Measurements from ENCODE around the gene TLR2. TPM values are rescaled to one million over a fixed set of nuclear protein-coding genes. Genes with fewer than 3 reads are reported as not detected.

TLR2 gene
- total and polyA plus RNA-seq, 2 of the 4 experiments (the other 2 are of a cell fraction), result under 0.01 to 0.03 TPM

DNA sequence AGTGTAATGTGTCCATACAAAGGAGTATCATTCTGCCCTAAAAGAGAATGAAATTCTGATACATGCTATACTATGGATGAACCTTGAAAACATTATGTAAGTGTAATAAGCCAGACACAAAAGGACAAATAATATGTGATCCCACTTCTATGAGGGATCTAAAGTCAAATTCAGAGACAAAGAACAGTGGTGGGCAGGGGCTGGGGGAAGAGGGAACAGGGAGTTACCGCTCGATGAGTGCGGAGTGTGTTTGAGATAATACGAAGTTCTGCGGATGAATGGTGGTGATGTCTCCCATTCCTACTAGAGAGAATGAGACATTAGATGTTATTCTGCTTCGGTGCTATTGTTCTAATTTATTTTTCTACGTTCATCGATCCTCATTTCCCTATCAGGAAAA lies 46.1 kb upstream of the TLR2 start:
- H3K79me1 ChIP-seq (ENCODE audit: low read depth in 1 of 2, low read length in 2 of 2), result no peaks in the 10 kb centered on the region

More for the DNA sequence above, 46.1 kb upstream of the TLR2 start:
- Histone ChIP-seq H2BK5ac (ENCODE audit: low read depth, low read length, poor library complexity, severe bottlenecking) (no peak overlapping the region), H3K27ac (ENCODE audit: insufficient read depth, low read length) (no peak overlapping the region), H3K9me1 (ENCODE audit: insufficient read depth, low read length) (no peaks in the 10 kb centered on the region), H2AK9ac (replicated peaks; ENCODE audit: low read depth, low read length, poor library complexity) (no peak overlapping the region), H4K5ac (ENCODE audit: low read depth, low read length) (no peak overlapping the region), H3K27me3 (ENCODE audit: control insufficient read depth, insufficient read depth, low read length) (no peaks in the 10 kb centered on the region), H3K18ac (ENCODE audit: low read depth, low read length) (no peak overlapping the region), H2AK5ac (ENCODE audit: low read depth, low read length) (no peak overlapping the region), H4K8ac (ENCODE audit: low read depth in 2 of 2, low read length in 2 of 2) (no peak overlapping the region), H3K4me1 (ENCODE audit: control insufficient read depth, insufficient read depth, low read length) (no peaks in the 10 kb centered on the region), H3K36me3 (ENCODE audit: control insufficient read depth, insufficient read depth, low read length) (peaks cover 12% of the 10 kb centered on the region), H3K14ac (replicated peaks; ENCODE audit: low read depth, low read length) (no peak overlapping the region), H2BK15ac (ENCODE audit: low read depth, low read length) (no peak overlapping the region), H3K23ac (ENCODE audit: low read depth, low read length) (no peak overlapping the region), H3K4me3 (ENCODE audit: insufficient read depth, low read depth, low read length) (no peak overlapping the region), H2BK20ac (ENCODE audit: low read depth, low read length) (no peak overlapping the region), H2BK120ac (ENCODE audit: low read depth, low read length) (no peak overlapping the region), H4K91ac (ENCODE audit: insufficient read depth, low read depth, low read length) (no peak overlapping the region), H3K4me2 (ENCODE audit: low read depth, low read length) (no peak overlapping the region), H2AFZ (replicated peaks; ENCODE audit: low read length, poor library complexity) (no peak overlapping the region), H3K9ac (ENCODE audit: low read depth, low read length) (no peak overlapping the region), H3K56ac (ENCODE audit: extremely low read depth, insufficient read depth, low read length) (no peak overlapping the region), H4K20me1 (ENCODE audit: insufficient read depth, low read length) (no peaks in the 10 kb centered on the region), H3K4ac (ENCODE audit: low read depth, low read length) (no peak overlapping the region), H3K9me3 (ENCODE audit: control insufficient read depth, insufficient read depth, low read length) (no peaks in the 10 kb centered on the region)
- in situ Hi-C loops (cut with MboI; ENCODE audit: low sequenced_read_pairs), result no loop called here
- dilution Hi-C loops (cut with HindIII; ENCODE audit: low sequenced_read_pairs, unreplicated experiment), result no loop called here
- intact Hi-C loops (cut with micrococcal nuclease), result no loop called here
- 94% methylated on average over 3 of the region's 8 CpGs; no CpG with 5 or more reads in 1 of the 2 experiments for WGBS, 2 experiments (ENCODE audit: extremely low coverage in 2 of 2, insufficient read length in 1 of 2)
- no TSS peak for BruUV-seq (replicated peaks)
- no peak for DNase-seq
- ATAC-seq (ENCODE audit: low read depth), result no peak
- CTCF ChIA-PET, result no interaction called here
- POLR2A ChIA-PET (ENCODE audit: unreplicated experiment), result no interaction called here
- no peak for TF ChIP-seq BHLHE40 (IDR thresholded peaks at IDR 0.05; ENCODE audit: low read depth, low read length)
- TF ChIP-seq USF2 (IDR thresholded peaks at IDR 0.05; ENCODE audit: low read depth, low read length), result no peak
- no peak for TF ChIP-seq RFX5 (IDR thresholded peaks at IDR 0.05; ENCODE audit: low read depth, low read length)
- no peak for TF ChIP-seq CTCF (conservative IDR thresholded peaks at IDR 0.05; ENCODE audit: low read depth, low read length)
- no peak for TF ChIP-seq CHD1 (IDR thresholded peaks at IDR 0.05; ENCODE audit: low read depth, low read length)
- no peak for TF ChIP-seq CEBPB (IDR thresholded peaks at IDR 0.05; ENCODE audit: low read depth, low read length)
- no peak for TF ChIP-seq MAZ (IDR thresholded peaks at IDR 0.05; ENCODE audit: borderline replicate concordance, low read depth, low read length)
- no peak for TF ChIP-seq MAFK (IDR thresholded peaks at IDR 0.05; ENCODE audit: low read depth, low read length)
- no peak for TF ChIP-seq SMC3 (IDR thresholded peaks at IDR 0.05; ENCODE audit: low read depth, low read length)
- TF ChIP-seq NFE2L2 (IDR thresholded peaks at IDR 0.05; ENCODE audit: low read depth, low read length), result no peak
- TF ChIP-seq FOS (IDR thresholded peaks at IDR 0.05; ENCODE audit: low read depth, low read length), result no peak
- TF ChIP-seq RAD21 (IDR thresholded peaks at IDR 0.05; ENCODE audit: low read length), result no peak
- TF ChIP-seq POLR2A (IDR thresholded peaks at IDR 0.05; ENCODE audit: low read depth, low read length), result no peak
- TF ChIP-seq MXI1 (IDR thresholded peaks at IDR 0.05; ENCODE audit: borderline replicate concordance, low read depth, low read length), result no peak

Measured in IMR-90 (cell line).